Loucy (cell line): ENCODE measurements around the gene NCR3LG1.

Experiments
- H2AFZ ChIP-seq: fragments of 200-600 bp; sonication (generic); 2 replicates; pipeline ENCODE4 v1.6.0; 2016; ENCODE audit warnings: antibody characterized with exemption, mild to moderate bottlenecking, low read length, moderate library complexity
- H3F3A ChIP-seq: fragments of 200-600 bp; 2 replicates; pipeline ENCODE4 v1.6.0; 2016; ENCODE audit warnings: antibody characterized with exemption, low read depth, mild to moderate bottlenecking
- H3K27me3 ChIP-seq: fragments of 200-600 bp; sonication (generic); 2 replicates; pipeline ENCODE4 v1.6.1; 2014; ENCODE audit warnings: low read length, mild to moderate bottlenecking; ENCODE audit not compliant: insufficient read depth, poor library complexity, severe bottlenecking
- H3K36me3 ChIP-seq: fragments of 200-600 bp; sonication (generic); 2 replicates; pipeline ENCODE4 v1.6.1; 2016; ENCODE audit warnings: low read length; ENCODE audit not compliant: insufficient read depth
- H3K4me1 ChIP-seq: fragments of 200-600 bp; sonication (generic); 2 replicates; pipeline ENCODE4 v1.5.1; 2014; ENCODE audit warnings: low read length, mild to moderate bottlenecking; ENCODE audit not compliant: insufficient read depth, poor library complexity, severe bottlenecking
- H3K4me2 ChIP-seq: fragments of 200-600 bp; sonication (generic); 2 replicates; pipeline ENCODE4 v1.6.0; 2014; ENCODE audit warnings: antibody characterized with exemption, low read length, low read depth, mild to moderate bottlenecking; ENCODE audit not compliant: poor library complexity, severe bottlenecking
- H3K4me3 ChIP-seq: fragments of 200-600 bp; sonication (generic); 2 replicates; pipeline ENCODE4 v1.5.1; 2014; ENCODE audit warnings: low read length, mild to moderate bottlenecking, mixed read lengths; ENCODE audit not compliant: poor library complexity, severe bottlenecking
- H3K79me2 ChIP-seq: fragments of 200-600 bp; sonication (generic); 2 replicates; pipeline ENCODE4 v1.6.1; 2014; ENCODE audit warnings: low read length; ENCODE audit not compliant: insufficient read depth
- H3K9ac ChIP-seq: fragments of 200-600 bp; sonication (generic); 2 replicates; pipeline ENCODE4 v1.6.0; 2014; ENCODE audit warnings: mild to moderate bottlenecking, low read depth, low read length, moderate library complexity; ENCODE audit not compliant: poor library complexity, severe bottlenecking
- H3K9me2 ChIP-seq: fragments of 200-600 bp; sonication (generic); replicated peaks from 2 replicates; pipeline ENCODE4 v1.6.1; 2016; ENCODE audit warnings: low read depth, low read length, mixed read lengths
- H3K9me3 ChIP-seq: fragments of 200-600 bp; sonication (generic); 2 replicates; pipeline ENCODE4 v1.6.1; 2014; ENCODE audit warnings: mild to moderate bottlenecking, antibody characterized with exemption, low read length, low read depth; ENCODE audit not compliant: insufficient read depth
- H4K20me1 ChIP-seq: fragments of 200-600 bp; sonication (generic); 2 replicates; pipeline ENCODE4 v1.6.0; 2014; ENCODE audit warnings: antibody characterized with exemption, low read length, mild to moderate bottlenecking; ENCODE audit not compliant: insufficient read depth, poor library complexity, severe bottlenecking
- CTCF ChIP-seq: fragments of 200-600 bp; sonication (generic); conservative IDR thresholded peaks from 2 replicates; pipeline ENCODE4 v1.5.1; 2014; ENCODE audit warnings: mild to moderate bottlenecking, antibody characterized with exemption, low read length
- EZH2phosphoT487 ChIP-seq: fragments of 200-600 bp; IDR thresholded peaks from 2 replicates; pipeline ENCODE4 v1.6.1; 2018; ENCODE audit warnings: antibody characterized with exemption, mild to moderate bottlenecking, moderate library complexity, borderline replicate concordance

The NCR3LG1 gene

GRCh38 chr11:17381156-17381555, 29.6 kb downstream of the NCR3LG1 start:
- no peaks in the 10 kb centered on the region for H3F3A ChIP-seq
- no peaks in the 10 kb centered on the region for H3K9me3 ChIP-seq
- no peaks in the 10 kb centered on the region for H3K27me3 ChIP-seq
- H3K4me1 ChIP-seq = no peaks in the 10 kb centered on the region
- no peaks in the 10 kb centered on the region for H3K9me2 ChIP-seq
- no peak overlapping the region for H2AFZ ChIP-seq
- H3K79me2 ChIP-seq = no peaks in the 10 kb centered on the region
- no peak overlapping the region for H3K4me3 ChIP-seq
- no peaks in the 10 kb centered on the region for H3K36me3 ChIP-seq
- TF ChIP-seq EZH2phosphoT487 (no peak), CTCF (no peak)
- H4K20me1 ChIP-seq = no peaks in the 10 kb centered on the region
- no peak overlapping the region for H3K9ac ChIP-seq
- H3K4me2 ChIP-seq = no peak overlapping the region

DNA sequence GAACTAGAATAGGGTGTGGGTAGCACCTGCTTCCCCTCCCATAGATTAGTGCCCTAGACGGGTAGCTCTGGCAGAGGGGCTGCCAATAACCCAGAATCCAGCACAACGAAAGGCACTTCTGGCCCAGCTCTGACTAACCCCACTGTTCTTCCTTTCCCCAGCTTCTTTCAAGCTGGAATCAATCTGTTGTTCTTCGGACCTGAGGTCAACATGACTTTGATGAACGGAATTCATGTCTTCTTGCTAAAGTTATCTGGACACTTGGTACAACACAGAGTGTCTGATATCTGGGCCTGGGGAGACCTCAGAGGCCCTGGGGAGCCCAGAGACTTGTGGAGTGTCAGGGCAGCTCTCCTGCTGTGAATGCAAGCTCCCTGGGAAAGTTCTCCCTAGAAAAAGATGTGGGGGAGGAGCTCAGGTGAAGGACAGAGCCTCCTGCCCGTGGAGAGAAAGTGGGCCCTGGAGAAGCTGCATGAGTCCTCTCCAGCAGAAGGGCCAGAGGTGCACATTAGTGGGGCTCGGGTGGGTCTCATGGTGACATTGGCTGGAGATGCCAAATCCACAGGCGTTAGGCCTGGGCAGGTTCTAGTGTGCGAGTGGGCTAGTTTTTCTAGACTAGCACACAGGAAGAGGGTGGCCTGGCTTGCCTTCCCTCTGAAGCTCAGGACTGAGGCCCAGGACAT, 30.6 kb downstream of the NCR3LG1 start:
- Histone ChIP-seq H3K4me1 (no peaks in the 10 kb centered on the region), H3K9ac (no peak overlapping the region), H3K36me3 (no peaks in the 10 kb centered on the region), H3F3A (no peaks in the 10 kb centered on the region), H4K20me1 (no peaks in the 10 kb centered on the region), H3K4me3 (no peak overlapping the region), H3K9me3 (no peaks in the 10 kb centered on the region), H3K79me2 (no peaks in the 10 kb centered on the region), H3K27me3 (no peaks in the 10 kb centered on the region), H3K9me2 (no peaks in the 10 kb centered on the region), H3K4me2 (no peak overlapping the region), H2AFZ (no peak overlapping the region)
- TF ChIP-seq EZH2phosphoT487 (no peak), CTCF (no peak)

- Histone ChIP-seq H3K9ac (no peak overlapping the region), H3K4me1 (no peaks in the 10 kb centered on the region), H4K20me1 (no peaks in the 10 kb centered on the region), H2AFZ (no peak overlapping the region), H3K9me2 (no peaks in the 10 kb centered on the region), H3K36me3 (no peaks in the 10 kb centered on the region), H3K9me3 (no peaks in the 10 kb centered on the region), H3K79me2 (no peaks in the 10 kb centered on the region), H3F3A (no peaks in the 10 kb centered on the region), H3K4me3 (no peak overlapping the region), H3K27me3 (no peaks in the 10 kb centered on the region), H3K4me2 (no peak overlapping the region)
- no peak for TF ChIP-seq CTCF
- TF ChIP-seq EZH2phosphoT487 = no peak
Observed at GRCh38 chr11:17383461-17383860, 31.9 kb downstream of the NCR3LG1 start.
